VCaP (cell line): ENCODE results near the gene KCNJ9.
"Not testable (repeated sequence)": the region's sequence is repeated elsewhere in the genome, so short reads cannot be mapped to it uniquely, and the experiment has no call there.

Source experiments
- H3K27ac ChIP-seq: fragments of 450-650 bp; 2 replicates; pipeline ENCODE4 v1.5.1; 2017
- TF ChIP-seq, protein P1 (sequence below): fragments of 450-650 bp; conservative IDR thresholded peaks from 2 replicates; pipeline ENCODE4 v1.5.1; 2017; ENCODE audit warnings: mild to moderate bottlenecking, moderate library complexity

The KCNJ9 gene

DNA sequence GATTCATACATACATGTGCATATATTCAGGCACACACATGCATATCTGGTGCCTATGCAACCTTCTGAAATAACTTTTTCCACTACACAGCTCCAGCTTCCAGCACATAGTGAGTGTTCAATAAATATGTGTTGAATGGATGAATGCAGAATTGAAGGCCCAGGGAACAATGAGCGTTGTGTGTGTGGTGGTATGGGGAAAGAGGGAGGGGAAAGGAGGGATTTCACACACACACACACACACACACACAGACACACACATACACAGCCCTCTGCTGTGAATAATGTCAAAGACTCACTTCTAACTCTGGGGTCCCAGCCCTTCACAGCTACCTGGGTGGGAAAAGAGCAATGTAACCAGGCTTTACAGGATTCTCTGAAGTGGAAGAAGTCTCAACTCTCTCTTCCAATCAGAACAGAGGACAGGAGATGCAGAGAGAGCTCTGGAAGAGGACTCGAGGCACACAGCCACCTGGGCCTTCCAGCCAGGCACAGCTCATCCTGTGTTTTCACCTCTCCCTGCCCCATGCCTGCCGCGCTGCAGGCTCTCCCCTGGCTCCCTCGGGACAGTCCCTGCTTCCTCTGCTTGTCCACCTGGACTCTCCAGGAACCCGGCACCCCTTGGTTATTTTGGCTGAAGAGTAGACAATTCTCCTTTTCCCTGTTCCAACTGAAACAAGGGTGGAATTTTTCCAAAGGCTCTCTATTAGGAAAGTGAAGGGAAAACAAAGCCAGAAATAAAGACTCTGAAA is 22.5 kb downstream of the KCNJ9 start:
- TF ChIP-seq, protein P1, sequence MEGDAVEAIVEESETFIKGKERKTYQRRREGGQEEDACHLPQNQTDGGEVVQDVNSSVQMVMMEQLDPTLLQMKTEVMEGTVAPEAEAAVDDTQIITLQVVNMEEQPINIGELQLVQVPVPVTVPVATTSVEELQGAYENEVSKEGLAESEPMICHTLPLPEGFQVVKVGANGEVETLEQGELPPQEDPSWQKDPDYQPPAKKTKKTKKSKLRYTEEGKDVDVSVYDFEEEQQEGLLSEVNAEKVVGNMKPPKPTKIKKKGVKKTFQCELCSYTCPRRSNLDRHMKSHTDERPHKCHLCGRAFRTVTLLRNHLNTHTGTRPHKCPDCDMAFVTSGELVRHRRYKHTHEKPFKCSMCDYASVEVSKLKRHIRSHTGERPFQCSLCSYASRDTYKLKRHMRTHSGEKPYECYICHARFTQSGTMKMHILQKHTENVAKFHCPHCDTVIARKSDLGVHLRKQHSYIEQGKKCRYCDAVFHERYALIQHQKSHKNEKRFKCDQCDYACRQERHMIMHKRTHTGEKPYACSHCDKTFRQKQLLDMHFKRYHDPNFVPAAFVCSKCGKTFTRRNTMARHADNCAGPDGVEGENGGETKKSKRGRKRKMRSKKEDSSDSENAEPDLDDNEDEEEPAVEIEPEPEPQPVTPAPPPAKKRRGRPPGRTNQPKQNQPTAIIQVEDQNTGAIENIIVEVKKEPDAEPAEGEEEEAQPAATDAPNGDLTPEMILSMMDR, result no peak
- H3K27ac ChIP-seq, result no peak overlapping the region

DNA sequence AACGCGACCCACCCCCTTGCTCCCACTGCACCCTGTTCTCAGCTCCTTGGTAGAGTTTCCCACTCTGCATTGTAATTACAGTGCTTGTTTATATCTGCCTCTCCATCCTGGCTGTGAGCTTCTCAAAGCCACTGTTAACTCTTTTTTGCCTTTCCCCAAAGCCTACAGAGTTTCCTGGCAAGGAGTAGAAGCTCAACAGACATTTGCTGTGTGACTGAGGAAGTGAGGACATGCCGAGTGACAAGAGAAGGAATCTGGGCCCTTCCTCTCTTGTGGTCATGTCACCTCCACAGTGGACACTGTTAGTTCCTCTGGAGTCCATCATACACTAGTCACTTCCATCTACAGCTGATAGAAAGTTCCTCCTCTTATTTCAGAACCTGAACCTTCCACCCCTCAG is 23.1 kb downstream of the KCNJ9 start:
- TF ChIP-seq, protein P1, result no peak
- H3K27ac ChIP-seq, result no peak overlapping the region

DNA sequence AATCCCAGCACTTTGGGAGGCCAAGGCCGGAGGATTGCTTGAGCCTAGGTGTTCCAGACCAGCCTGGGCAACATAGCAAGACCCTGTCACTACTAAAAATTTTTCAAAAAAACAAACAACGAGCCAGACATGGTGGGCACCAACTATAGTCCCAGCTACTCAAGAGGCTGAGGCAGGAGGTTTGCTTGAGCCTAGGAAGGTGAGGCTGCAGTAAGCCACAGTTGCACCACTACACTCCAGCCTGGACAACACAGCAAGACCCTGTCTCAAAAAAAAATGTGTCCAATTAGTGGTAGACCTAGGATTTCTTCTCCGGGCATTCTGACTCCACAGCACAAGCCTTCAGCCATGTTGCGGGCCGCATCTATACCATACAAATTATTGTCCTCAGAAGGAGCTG is 23.8 kb downstream of the KCNJ9 start:
- H3K27ac ChIP-seq, result no peak overlapping the region
- TF ChIP-seq, protein P1, result no peak

DNA sequence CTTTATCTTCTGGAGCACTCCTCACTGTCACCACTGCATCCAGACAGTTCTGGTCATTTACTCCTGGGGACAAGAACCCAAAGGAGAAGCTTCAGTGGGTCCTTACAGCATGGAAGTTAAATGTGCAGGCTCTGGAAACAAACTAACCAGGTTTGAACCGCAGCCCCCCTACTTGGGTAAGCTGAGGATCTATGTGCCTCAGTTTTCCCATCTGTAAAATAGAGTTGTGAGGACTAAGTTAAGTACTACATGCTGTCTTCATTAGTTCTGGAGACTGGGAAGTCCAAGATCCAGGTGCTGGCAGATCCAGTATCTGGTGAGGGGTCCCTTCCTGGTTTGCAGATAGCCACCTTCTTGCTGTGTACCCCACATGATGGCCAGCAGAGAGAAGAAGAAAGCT is 26.2 kb downstream of the KCNJ9 start:
- TF ChIP-seq, protein P1, result no peak
- H3K27ac ChIP-seq, result no peak overlapping the region

DNA sequence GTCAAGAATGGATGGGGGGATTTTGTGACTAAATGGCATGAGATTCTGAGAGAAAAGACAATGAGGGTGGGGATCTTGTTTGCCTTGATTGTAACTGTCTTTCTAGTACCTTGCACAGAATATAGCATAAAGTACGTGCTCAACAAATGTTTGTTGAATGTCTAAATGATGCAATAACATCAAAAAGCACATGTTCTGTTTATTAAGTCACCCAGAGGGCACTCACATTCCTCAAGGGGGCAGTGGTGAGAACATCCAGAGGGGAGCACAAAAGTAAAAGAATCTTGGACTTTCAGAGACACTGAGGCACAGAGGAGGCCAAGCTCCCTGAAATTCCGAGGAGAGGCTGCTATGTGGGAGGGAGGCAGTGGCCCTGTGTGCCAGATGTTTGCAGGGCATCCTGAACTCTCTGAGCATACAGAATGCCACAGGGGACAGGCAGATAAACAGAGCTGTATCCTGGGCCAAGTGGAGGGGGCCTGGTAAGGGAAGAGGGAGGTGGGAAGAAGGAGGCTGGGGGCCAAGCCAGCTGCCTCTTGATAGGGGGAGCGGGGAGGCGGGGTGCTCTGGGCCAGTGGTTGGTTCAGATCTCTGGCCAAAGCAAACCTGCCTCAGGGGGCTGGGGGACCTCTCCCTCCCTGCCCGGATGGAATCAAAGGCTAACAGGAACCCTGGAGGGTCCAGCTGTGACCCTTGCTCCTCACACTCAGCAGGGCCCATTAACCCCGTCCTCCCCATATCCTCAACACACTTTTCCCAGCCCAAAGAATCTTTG is 27.7 kb downstream of the KCNJ9 start:
- no peak overlapping the region for H3K27ac ChIP-seq
- TF ChIP-seq, protein P1, result peak; percentile 56

DNA sequence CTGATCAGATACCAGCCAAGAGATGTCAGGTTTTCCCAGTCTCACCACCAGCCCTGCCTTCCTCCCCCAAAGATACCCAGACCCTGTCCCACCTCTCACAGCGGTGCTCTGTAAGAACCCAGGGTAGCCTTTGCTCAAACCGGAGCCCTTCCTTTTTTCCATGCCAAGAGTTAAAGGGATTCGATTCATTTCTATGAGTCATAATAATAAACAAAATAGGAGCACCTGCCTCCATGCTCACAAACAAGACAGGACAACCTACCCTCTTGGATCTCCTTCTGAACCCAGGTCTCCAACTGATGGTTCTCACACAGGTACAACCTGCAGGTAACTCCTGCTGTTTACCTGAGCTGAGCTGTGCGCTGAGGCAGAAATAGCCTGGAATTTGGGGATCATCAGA is 28.3 kb downstream of the KCNJ9 start:
- no peak overlapping the region for H3K27ac ChIP-seq
- TF ChIP-seq, protein P1, result no peak

DNA sequence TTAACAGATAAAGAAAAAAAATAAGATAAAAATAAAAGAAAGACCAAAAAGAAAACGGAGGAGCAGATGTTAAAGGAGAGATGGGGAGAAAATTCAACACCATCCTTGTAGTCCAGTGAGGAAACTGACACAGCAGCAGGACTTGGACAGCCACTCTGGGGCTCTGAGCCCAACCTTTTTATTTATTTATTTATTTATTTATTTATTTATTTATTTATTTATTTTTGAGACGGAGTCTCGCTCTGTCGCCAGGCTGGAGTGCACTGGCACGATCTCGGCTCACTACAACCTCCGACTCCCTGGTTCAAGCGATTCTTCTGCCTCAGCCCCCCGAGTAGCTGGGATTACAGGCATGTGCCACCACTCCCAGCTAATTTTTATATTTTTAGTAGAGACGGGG is 30.1 kb downstream of the KCNJ9 start:
- H3K27ac ChIP-seq, result not testable (repeated sequence)

DNA sequence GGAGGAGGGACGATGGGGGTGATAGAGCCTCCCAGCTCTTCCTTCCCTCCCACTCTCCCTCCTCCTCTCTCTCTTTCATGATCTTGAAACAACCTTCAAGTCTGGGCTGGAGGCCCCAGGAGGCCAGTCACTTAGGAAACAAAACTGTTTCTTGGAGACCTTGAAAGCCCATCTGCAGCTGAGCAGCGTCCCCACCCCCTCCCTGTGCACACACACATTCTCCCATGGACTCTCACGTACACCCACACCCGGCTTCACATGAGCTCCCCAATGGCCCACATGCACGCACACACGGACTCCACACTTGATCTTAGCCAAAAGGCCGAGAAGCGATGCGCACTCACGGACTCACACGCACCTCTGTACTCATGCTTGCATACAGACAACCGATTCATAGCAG is 31.0 kb downstream of the KCNJ9 start:
- TF ChIP-seq, protein P1, result no peak
- no peak overlapping the region for H3K27ac ChIP-seq
